Adipocyte (in vitro differentiated cells): ENCODE data around the gene KLHL21.
A peak's percentile ranks its signal among the peaks of the same experiment; 100 is the strongest.

Experiments
- DNase-seq: peaks from one replicate; pipeline ENCODE4 v3.0.0-alpha.2; 2015; ENCODE audit warnings: low read depth
- H3K27me3 ChIP-seq: replicated peaks from 2 replicates; pipeline ENCODE4 v1.7.0; 2013; ENCODE audit warnings: mild to moderate bottlenecking, low read length, moderate library complexity; ENCODE audit not compliant: control insufficient read depth, insufficient read depth
- H3K36me3 ChIP-seq: 2 replicates; pipeline ENCODE4 v1.7.0; 2013; ENCODE audit warnings: low read length, mild to moderate bottlenecking, moderate library complexity; ENCODE audit not compliant: control insufficient read depth, insufficient read depth, severe bottlenecking
- H3K4me1 ChIP-seq: 2 replicates; pipeline ENCODE4 v1.7.0; 2013; ENCODE audit warnings: mild to moderate bottlenecking, low read length, moderate library complexity; ENCODE audit not compliant: control insufficient read depth, insufficient read depth
- H3K4me3 ChIP-seq: 2 replicates; pipeline ENCODE4 v1.7.0; 2013; ENCODE audit warnings: mild to moderate bottlenecking, low read length, moderate library complexity
- H3K9ac ChIP-seq: 2 replicates; pipeline ENCODE4 v1.7.0; 2013; ENCODE audit warnings: mild to moderate bottlenecking, low read length, moderate library complexity
- H3K9me3 ChIP-seq: 2 replicates; pipeline ENCODE4 v1.7.0; 2013; ENCODE audit warnings: mild to moderate bottlenecking, low read length, moderate library complexity; ENCODE audit not compliant: control insufficient read depth

Gene KLHL21

DNA sequence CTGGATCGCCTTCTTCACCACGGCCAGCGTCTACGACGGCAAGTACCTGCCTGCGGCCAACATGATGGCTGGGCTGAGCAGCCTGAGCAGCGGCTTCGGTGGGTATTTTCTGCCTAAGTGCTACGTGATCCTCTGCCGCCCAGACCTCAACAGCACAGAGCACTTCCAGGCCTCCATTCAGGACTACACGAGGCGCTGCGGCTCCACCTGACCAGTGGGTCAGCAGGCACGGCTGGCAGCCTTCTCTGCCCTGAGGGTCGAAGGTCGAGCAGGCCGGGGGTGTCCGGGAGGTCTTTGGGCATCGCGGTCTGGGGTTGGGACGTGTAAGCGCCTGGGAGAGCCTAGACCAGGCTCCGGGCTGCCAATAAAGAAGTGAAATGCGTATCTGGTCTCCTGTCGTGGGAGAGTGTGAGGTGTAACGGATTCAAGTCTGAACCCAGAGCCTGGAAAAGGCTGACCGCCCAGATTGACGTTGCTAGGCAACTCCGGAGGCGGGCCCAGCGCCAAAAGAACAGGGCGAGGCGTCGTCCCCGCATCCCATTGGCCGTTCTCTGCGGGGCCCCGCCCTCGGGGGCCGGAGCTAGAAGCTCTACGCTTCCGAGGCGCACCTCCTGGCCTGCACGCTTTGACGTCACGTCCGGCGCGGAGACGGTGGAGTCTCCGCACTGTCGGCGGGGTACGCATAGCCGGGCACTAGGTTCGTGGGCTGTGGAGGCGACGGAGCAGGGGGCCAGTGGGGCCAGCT is 23.1 kb downstream of the KLHL21 start, which contains the start of gene ZBTB48:
Gene ZBTB48 (plus strand): TSS at position 621 of the 745 bp plus-strand sequence. CDS start 616 bp downstream, outside the sequence.
- H3K9ac ChIP-seq = peak within 1 kb of the TSS; percentile 90
- no peaks in the 10 kb centered on the region for H3K36me3 ChIP-seq
- no peaks in the 10 kb centered on the region for H3K27me3 ChIP-seq
- DNase-seq = peak; percentile 99
- peaks cover 14% of the 10 kb centered on the region for H3K4me1 ChIP-seq
- H3K9me3 ChIP-seq = no peaks in the 10 kb centered on the region
- peak within 1 kb of the TSS; percentile 92 for H3K4me3 ChIP-seq

DNA sequence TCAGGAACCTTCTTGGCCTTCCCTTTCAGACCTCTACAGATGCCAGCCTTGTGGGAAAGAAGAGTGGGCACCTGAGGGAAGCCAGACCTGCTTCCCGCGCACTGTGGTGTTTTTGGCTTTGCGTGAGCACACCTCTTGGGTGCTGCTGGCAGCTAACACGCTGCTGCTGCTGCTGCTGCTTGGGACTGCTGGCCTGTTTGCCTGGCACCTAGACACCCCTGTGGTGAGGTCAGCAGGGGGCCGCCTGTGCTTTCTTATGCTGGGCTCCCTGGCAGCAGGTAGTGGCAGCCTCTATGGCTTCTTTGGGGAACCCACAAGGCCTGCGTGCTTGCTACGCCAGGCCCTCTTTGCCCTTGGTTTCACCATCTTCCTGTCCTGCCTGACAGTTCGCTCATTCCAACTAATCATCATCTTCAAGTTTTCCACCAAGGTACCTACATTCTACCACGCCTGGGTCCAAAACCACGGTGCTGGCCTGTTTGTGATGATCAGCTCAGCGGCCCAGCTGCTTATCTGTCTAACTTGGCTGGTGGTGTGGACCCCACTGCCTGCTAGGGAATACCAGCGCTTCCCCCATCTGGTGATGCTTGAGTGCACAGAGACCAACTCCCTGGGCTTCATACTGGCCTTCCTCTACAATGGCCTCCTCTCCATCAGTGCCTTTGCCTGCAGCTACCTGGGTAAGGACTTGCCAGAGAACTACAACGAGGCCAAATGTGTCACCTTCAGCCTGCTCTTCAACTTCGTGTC is 23.9 kb downstream of the KLHL21 start:
- H3K9me3 ChIP-seq = no peaks in the 10 kb centered on the region
- peaks cover 14% of the 10 kb centered on the region for H3K4me1 ChIP-seq
- no peaks in the 10 kb centered on the region for H3K27me3 ChIP-seq
- DNase-seq = no peak
- H3K9ac ChIP-seq = peak overlapping the region; percentile 90
- peak overlapping the region; percentile 92 for H3K4me3 ChIP-seq
- H3K36me3 ChIP-seq = no peaks in the 10 kb centered on the region

DNA sequence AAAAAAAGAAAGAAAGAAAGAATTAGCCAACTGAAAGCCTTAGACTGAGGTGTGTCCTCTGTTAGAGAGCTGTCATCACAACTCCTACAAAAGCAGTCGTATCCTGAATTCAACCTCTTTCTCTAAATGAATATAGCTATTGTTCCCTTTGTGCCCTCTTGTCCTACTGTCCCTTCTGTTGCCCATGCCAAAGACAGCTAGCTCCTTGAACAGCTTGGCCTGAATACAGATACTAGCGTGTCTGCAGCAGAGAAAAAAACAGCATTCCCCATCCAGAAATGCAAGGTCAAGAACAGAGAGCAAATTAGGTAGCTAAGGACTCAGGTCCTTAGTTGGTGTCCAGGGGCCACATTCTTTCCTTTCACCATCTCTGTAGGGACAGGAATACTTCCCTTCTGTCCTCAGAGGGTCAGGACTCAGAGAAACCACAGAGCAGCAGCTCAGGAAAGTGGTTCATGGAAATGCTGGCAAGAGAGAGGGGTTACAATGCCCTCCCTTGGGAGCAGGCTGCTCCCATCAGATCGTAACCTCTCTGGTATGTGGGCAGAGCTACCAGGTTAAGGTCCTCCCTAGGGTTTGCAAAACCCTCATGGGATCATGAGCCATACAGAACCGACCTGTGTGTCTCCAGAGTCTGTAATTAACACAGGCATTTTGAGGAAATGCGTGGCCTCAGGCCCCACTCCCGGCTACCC is 24.7 kb downstream of the KLHL21 start:
- Histone ChIP-seq H3K36me3 (no peaks in the 10 kb centered on the region), H3K9ac (no peak overlapping the region), H3K4me3 (no peak overlapping the region), H3K4me1 (peaks cover 14% of the 10 kb centered on the region), H3K9me3 (no peaks in the 10 kb centered on the region), H3K27me3 (no peaks in the 10 kb centered on the region)
- no peak for DNase-seq

DNA sequence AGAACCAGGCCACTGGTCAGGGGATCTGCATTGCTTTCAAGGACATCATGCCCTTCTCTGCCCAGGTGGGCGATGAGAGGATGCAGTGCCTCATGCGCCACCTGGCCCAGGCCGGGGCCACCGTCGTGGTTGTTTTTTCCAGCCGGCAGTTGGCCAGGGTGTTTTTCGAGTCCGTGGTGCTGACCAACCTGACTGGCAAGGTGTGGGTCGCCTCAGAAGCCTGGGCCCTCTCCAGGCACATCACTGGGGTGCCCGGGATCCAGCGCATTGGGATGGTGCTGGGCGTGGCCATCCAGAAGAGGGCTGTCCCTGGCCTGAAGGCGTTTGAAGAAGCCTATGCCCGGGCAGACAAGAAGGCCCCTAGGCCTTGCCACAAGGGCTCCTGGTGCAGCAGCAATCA is 27.9 kb downstream of the KLHL21 start:
- Histone ChIP-seq H3K4me1 (peaks cover 4% of the 10 kb centered on the region), H3K9me3 (peaks cover 9% of the 10 kb centered on the region), H3K36me3 (no peaks in the 10 kb centered on the region), H3K9ac (no peak overlapping the region), H3K4me3 (no peak overlapping the region), H3K27me3 (peaks cover 9% of the 10 kb centered on the region)
- no peak for DNase-seq

DNA sequence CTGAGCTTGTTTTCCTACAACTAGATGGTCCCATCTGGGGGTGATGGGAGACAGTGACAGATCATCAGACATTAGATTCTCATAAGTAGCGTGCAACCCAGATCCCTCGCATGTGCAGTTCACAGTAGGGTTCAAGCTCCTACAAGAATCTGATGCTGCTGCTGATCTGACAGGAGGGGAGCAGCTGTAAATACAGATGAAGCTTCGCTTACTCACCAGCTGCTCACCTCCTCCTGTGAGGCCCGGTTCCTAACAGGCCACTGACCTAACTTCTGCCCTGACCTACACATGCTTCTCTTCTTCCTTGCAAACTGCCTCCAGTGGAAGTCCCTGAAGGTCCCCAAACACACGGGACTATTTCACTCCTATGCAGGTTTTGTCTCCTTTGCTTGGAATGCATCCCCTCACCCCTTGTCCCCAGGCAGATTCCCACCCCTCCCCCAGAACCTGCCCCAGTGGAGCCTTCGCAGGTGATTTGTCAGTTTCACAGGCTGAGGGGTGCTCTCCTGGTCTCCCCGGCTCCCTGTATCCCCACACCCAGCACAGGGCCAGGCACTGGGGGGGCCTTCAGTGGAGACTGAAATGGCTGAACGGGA is 28.5 kb downstream of the KLHL21 start:
- DNase-seq = no peak
- Histone ChIP-seq H3K9ac (no peak overlapping the region), H3K27me3 (peaks cover 13% of the 10 kb centered on the region), H3K36me3 (no peaks in the 10 kb centered on the region), H3K4me1 (no peaks in the 10 kb centered on the region), H3K9me3 (peaks cover 9% of the 10 kb centered on the region), H3K4me3 (no peak overlapping the region)

DNA sequence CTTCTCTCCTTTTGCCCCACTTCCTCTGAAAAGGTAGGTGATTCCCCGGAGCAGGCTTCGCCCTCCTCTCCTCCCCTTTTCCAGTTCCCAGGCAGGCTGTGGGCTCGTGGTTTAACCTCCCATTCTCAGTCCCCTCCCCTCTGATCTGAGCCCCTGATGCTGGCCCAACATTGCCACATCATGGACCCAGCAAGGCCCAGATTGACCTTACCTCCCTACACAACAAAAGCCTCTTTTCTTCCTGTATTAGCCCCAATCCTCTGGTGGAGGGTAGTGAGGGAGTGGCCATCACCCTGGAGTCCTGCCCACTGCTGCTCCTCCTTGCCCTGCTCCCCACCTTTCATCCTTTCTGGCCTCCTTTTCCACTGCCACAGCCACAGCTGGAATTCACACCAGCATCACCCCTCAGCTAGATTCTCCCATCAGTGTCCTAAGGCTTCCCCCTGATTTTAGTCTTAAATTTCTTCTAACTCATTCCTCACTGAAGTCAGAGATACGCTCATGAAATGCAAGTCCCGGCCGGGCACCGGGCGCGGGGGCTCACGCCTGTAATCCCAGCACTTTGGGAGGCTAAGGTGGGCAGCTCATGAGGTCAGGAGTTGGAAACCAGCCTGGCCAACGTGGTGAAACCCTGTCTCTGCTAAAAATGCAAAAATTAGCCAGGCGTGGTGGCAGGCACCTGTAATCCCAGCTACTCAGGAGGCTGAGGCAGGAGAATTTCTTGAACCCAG is 29.9 kb downstream of the KLHL21 start:
- Histone ChIP-seq H3K27me3 (peaks cover 13% of the 10 kb centered on the region), H3K9me3 (peaks cover 9% of the 10 kb centered on the region), H3K36me3 (no peaks in the 10 kb centered on the region), H3K9ac (no peak overlapping the region), H3K4me1 (no peaks in the 10 kb centered on the region), H3K4me3 (no peak overlapping the region)
- DNase-seq = no peak

DNA sequence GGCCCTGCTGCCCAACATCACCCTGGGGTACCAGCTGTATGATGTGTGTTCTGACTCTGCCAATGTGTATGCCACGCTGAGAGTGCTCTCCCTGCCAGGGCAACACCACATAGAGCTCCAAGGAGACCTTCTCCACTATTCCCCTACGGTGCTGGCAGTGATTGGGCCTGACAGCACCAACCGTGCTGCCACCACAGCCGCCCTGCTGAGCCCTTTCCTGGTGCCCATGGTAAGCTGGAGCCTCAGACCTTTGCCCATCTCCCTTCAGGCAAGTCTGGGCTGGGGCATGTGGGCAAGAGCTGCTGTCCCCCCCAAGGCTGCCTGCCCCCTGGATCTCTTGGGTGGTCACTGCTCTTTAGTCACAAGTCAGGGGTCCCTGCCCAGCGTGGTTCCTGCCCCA is 31.7 kb downstream of the KLHL21 start:
- Histone ChIP-seq H3K9me3 (peaks cover 9% of the 10 kb centered on the region), H3K36me3 (no peaks in the 10 kb centered on the region), H3K27me3 (peaks cover 21% of the 10 kb centered on the region), H3K4me1 (no peaks in the 10 kb centered on the region), H3K9ac (no peak overlapping the region), H3K4me3 (no peak overlapping the region)
- DNase-seq = no peak

DNA sequence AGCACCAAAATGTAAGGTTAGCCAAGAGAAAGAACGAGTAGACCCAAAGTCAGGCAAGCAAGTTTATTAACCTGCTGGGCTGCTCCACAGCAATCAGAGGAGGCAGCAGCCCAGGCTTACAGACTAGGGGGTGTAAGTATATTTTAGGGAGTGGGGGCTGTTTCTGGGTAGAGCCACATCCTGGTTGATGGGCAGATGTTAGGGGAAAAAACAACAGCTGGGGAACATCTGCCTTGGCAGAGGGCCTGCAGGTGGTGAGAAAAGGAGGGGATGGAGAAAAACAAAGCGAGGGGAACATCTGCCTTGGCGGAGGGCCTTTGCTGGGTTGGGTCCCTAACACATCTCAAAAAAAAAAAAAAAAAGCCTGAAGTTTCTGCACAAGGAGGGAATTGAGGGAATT is 32.6 kb downstream of the KLHL21 start:
- Histone ChIP-seq H3K4me3 (no peak overlapping the region), H3K9me3 (peaks cover 9% of the 10 kb centered on the region), H3K9ac (no peak overlapping the region), H3K36me3 (no peaks in the 10 kb centered on the region), H3K27me3 (peaks cover 27% of the 10 kb centered on the region), H3K4me1 (no peaks in the 10 kb centered on the region)
- DNase-seq = no peak

DNA sequence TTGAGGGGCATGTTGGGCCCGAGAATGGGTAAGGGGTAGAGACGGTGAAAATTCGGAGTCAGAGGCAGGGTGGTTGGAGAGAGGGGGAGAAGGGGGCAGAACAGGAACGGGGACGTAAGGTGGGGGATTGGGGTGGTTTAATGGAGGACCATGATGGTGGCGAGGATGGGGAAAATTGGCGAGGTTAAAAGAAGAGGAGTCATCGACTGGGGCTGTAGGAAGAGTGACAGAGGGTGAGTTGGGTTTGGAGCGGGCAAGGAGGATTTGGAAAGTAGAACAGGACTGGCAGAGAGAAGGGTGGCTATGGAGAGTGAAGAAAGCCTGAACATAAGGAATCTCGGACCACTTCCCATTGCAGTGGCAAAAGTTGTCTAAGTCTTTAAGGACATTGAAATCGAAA is 33.6 kb downstream of the KLHL21 start:
- Histone ChIP-seq H3K4me1 (no peaks in the 10 kb centered on the region), H3K27me3 (peaks cover 36% of the 10 kb centered on the region), H3K9ac (no peak overlapping the region), H3K9me3 (peaks cover 9% of the 10 kb centered on the region), H3K4me3 (no peak overlapping the region), H3K36me3 (no peaks in the 10 kb centered on the region)
- DNase-seq = no peak

DNA sequence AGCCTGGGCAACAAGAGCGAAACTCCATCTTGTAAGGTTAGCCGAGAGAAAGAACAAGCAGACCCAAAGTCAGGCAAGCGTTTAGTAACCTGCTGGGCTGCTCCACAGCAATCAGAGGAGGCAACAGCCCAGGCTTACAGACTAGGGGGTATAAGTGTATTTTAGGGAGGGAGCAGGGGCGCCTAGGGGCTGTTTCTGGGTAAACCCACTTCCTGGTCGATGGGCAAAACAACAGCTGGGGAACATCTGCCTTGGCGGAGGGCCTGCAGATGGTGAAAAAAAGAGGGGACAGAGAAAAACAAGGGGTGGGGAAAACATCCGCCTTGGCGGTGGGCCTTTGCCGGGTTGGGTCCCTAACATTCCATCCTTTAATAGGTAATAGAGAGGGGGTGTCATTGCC is 42.4 kb downstream of the KLHL21 start:
- no peaks in the 10 kb centered on the region for H3K36me3 ChIP-seq
- H3K27me3 ChIP-seq = peaks cover 18% of the 10 kb centered on the region
- peaks cover 1% of the 10 kb centered on the region for H3K4me1 ChIP-seq
- DNase-seq = no peak
- H3K4me3 ChIP-seq = no peak overlapping the region
- no peak overlapping the region for H3K9ac ChIP-seq
- peaks cover 9% of the 10 kb centered on the region for H3K9me3 ChIP-seq
